ENCODE measurements around the gene DCAF8.
A peak's percentile ranks its signal among the peaks of the same experiment; 100 is the strongest.

DCAF8 gene

DNA sequence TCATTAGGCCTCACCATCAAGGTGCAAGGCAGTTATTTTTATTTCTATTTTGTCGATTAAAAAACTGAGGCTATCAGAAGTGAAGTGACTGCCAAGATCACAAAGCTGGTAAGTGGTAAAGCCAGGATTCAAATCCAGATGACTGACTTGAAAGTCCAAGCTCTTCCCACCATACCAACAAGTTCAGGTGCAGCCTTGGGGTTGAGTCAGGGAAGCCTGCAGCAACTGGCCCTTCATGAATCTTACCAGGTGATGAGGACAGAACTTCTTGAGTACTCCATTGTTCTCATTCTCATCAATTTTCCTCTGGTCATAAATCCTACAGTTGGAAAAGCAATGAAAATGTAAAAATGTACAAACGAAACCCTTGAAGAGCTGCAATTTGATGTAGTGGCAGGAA is 37.0 kb downstream of the DCAF8 start:
- DNase-seq (ENCODE audit: low read depth): no peak

DNA sequence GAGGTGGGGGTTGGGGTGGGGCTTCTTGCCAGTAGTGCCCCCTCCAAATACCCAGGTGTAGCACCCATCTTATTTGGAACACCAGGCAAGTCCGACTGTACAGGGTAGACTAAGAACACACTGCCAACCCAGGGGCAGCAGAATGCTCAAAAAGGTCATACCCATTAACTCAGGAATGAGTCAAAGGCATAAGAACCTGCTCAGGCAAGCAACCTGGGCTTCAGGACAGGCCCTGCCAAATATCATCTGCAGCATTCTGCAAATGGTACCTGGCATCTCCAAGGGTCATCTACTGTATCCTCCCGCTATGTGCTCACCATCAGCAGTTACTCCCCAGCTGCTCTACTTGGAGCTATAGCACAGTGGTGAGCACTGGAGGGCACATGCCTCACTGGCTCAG is 37.7 kb downstream of the DCAF8 start:
- DNase-seq (ENCODE audit: low read depth): no peak

DNA sequence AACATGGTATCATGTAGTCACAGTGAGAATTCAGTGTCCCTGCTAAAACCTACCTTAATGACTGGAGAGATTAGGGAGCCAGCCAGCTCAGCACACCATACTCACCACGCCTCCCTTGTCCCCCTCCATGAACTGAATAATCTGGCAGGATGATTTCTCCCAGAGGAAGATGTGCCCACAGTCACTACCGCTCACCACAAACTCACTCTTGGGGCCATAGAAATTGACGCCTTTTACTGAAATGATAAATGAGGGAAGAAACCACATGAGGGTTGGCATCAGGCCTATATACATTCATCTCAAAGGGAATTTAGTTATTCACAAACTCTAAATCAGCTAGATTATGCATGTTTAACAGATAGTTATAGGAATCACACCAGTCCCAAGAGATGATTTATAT is 39.8 kb downstream of the DCAF8 start:
- DNase-seq (ENCODE audit: low read depth): no peak

DNA sequence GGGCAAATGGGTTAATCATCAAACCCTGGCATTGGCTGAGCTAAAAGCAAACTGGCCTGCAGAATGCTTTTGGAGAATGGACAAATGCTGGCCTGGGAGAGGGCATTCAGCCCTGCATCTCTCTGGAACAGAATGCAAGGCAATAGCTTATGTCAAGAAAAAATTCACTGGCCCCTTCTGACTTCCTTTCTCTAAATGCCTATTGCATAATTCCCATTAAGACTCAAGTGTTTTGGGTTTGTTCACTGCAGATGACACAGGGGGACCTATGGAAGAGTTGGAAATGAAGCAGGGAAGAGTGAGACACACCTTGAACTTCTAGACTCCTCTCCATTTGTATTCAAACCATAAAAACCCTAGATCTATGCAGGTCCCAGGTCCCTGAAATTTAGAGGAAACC is 41.3 kb downstream of the DCAF8 start:
- no peak for DNase-seq (ENCODE audit: low read depth)

DNA sequence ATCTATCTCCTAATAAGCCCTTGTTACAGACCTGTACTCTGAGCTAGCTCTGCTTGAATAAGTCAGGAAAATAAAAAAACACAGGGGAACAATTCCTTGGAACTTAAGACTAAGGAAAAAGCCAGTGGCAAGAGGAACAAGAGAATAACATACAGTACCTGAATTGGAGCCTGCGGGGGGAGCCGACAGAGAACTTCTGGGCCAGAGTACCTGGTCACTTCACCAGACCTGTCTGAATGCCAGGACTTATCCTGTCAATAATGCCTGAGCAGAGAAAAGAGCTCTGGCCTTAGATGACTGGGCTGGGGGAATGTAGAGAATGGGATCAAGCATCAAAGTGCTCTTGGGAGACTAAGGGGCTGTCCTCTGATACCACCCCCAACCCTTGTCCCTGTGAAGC is 42.0 kb downstream of the DCAF8 start:
- no peak for DNase-seq (ENCODE audit: low read depth)

DNA sequence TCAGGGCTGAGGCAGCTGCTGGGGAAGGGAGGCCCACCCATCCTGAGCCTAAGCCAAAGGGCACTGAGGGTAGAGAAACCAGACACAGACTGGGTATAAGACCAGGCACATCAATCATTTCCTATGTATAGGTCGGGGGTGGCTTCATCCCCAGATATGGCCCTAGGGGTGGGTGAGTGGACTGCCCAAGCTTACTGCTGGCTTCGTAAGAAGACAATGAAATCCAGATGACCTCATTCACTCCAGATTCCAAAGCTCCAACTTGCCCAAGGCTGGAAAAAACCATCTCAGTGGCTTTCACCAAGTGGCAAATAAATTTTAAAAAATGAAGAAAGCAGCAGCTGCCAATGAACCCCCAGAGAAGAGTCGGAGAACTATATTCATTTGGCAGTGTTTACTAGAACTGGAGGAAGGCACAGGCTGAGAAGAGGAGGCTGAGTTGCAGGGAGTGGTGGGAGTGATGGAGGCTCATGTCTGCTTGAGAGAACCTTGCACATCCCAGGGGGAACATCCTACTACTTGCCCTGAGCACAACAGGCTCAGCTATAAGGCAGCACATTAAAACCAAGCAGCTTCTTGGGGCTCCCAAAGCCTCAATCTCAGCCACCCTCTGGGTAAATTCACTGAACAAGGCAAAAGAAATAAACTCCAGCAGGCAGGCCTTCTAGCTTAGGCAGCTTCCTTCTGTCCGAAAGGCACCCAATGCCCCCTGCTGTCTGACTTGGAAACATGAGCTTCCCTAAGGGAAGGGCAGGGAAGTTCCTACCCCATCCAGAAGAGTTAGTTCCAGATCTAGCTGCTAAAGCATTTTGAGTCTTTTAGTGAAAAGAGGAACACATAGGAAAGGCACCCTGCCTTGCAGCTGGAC is 43.1 kb downstream of the DCAF8 start:
- DNase-seq (ENCODE audit: low read depth): no peak

DNA sequence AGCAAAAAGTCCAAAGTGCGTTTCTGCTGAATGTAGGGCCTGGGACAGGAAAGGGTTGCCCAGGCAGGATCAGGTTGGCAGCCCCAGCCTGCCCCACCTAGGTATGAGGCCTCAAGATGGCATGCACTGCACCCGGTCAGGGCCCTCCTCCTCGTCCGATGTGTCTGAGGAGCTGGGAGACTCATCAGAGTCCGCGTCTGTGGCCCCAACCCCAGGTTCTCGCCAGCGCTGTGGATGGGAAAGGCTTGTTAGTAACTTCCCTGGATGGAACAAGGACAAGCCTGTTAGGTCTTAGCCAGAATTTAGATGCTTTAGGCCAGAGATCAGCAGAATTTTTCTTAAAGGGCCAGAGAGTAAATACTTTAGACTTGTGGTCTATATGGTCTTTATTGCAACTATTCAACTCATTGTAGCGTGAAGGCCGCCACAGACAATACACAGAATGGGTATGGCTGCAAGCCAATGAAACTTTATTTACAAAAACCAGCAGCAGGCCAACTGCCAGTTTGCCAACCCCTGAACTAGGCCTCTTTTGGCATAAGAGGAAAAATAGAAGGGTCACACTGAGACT is 44.8 kb downstream of the DCAF8 start:
- DNase-seq (ENCODE audit: low read depth): no peak

DNA sequence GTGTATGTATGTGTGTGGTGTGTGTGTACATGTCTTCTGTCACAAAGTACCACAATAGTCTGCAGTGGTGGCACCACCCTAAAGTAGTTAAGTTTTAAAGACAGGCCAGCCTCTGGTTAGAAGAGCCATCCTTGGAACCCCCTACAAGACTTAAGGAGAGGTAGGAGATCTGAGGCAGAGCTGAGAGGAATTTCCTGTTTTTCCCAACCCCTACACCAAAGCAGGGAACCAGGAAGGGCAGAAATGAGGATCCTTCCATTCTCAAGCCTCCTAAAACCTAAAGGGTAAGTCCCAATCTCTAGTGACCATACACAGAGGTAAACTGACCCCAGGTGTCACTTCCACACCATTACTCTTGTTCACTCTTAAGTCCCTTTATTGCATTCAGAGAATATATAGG is 46.0 kb downstream of the DCAF8 start:
- DNase-seq (ENCODE audit: low read depth): no peak

DNA sequence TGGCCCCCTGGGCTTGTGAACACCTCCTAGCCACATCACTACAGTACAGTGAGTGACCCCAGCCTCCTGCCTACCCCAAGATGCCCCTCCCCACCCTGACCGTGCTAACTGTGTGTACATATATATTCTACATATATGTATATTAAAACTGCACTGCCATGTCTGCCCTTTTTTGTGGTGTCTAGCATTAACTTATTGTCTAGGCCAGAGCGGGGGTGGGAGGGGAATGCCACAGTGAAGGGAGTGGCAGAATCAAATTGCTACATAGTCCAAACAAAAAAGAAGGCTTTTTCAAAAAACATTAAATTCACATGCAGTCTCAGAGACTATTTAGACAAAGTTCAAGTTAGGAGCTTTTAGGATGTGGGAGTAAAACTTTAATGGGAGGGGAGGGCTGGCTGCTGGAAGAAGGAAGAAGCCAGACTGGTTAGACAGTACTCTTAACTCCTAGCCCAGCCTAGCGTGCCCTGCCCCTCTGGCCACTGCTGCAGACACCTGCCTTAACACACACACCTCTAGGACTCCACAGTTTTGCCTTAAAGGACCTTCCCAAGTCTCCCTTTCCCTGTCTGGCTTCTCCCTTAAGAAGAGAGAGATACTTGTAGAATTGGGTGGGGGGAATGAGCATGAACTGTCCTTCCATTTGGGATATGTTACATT is 47.7 kb downstream of the DCAF8 start:
- no peak for DNase-seq (ENCODE audit: low read depth)

DNA sequence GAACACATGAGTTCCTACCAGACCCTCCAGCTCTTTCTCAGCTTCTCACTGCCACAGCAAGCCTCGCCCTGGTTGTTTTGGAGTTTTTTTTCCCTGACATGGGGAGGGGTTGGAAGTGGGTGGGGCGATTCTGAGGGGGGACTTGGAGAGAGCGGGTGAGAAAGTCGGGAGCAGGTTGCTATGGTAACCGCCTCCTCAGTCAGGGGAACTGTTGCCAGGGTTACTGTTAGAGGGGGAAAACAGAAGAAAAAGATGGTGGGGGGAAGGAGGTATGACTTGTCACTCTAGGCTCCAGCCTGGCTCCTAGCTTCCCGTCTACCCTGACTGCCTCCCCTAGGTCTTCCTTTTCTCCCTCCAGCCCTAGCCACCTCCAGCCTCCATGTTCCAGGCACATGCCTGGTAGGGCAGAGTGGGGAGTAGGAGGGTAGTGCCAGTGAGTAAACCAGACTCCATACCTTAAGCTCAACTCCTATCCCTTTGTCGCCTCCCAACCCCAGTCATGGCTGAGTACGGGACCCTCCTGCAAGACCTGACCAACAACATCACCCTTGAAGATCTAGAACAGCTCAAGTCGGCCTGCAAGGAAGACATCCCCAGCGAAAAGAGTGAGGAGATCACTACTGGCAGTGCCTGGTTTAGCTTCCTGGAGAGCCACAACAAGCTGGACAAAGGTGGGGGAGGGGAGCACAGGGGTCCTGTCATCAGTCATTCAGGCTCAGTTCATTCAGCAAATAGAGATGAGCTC is 51.1 kb downstream of the DCAF8 start:
- no peak for DNase-seq (ENCODE audit: low read depth)

DNA sequence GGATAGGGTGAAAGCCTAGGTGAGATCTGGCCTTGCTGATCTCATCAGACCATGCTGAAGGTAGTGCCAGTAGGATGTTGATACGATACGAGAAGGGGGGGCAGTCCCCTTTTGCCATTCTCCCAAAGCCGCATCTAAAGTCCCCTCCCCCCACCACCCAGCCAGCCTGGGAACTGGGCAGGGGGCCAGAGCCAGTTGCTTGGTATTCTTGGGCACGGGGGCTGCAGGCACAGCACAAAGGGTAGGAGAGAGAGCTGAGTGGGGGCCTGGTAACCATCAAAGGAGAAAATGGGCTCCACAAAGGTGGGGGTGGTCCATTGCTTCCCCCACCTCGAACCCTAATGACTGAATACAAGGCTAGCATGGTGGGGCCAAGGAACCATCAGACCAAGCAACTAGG is 51.8 kb downstream of the DCAF8 start:
- DNase-seq (ENCODE audit: low read depth): no peak

DNA sequence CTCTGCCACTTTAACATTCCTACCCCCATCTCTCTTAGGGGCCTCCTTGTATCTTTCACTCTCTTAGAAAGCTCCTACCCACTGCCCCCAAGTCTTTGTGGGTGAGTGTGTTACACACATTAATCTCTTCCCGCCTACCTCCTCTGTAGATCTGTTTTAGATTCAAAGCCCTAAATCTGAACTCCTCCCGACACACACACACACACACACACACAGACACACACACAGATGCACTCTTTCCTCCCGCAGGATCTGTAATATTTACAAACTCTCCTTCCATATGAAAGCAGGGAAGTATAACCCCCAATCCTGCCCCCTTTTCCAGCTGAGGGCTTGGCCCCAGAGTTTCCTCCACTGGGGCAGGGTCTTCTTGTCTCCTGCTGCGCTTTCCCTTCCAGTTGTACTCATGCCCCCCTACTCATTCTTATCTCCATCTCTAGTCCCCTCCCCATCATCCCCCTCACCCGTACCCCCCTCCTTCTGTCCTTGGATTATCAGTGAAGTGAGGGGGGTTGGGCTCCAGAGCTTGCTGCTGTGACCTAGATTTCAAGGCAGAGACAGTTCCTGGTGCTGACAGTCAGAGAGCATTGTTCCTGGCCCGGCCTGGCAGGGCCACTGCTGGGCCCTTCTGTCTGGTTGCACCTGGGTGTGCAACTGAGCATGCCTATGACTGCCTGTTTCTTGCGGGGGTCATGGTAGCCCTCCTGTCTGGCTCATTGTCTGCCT is 52.9 kb downstream of the DCAF8 start:
- no peak for DNase-seq (ENCODE audit: low read depth)

DNA sequence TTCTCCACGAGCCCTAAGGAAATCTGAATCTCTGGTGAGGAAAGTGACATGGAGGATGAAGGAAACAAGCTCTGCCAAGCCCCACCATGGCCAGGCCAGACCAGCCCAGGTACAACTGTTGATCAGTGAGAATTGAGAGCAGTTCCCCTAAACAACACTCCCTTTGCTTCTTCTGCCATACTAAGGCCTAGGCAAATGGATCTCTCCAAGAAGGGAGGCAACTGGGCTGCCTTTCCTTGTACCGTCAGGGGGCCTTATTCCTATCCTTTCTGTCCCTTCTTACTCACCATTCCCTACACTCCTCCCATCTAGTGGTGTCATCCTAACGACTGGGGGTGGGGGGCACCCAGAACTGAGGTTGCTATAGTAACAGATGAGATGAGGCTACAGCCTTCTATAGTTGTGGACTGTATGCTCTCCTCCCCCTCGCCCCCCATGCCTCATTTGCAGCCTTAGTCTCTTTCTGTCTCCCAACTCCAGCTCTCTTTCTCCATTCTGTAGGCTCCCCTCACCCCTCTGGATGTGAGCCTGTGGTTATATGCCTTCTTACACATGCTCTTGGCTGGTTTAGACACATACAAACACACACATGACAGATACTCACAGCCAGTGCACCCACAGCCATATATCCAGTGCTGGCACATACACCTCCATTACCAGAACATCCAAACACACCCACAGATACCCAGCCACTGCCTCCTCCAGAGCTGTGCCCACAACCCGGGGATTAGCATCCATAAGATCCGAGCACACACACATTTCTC is 53.6 kb downstream of the DCAF8 start:
- DNase-seq (ENCODE audit: low read depth): no peak

DNA sequence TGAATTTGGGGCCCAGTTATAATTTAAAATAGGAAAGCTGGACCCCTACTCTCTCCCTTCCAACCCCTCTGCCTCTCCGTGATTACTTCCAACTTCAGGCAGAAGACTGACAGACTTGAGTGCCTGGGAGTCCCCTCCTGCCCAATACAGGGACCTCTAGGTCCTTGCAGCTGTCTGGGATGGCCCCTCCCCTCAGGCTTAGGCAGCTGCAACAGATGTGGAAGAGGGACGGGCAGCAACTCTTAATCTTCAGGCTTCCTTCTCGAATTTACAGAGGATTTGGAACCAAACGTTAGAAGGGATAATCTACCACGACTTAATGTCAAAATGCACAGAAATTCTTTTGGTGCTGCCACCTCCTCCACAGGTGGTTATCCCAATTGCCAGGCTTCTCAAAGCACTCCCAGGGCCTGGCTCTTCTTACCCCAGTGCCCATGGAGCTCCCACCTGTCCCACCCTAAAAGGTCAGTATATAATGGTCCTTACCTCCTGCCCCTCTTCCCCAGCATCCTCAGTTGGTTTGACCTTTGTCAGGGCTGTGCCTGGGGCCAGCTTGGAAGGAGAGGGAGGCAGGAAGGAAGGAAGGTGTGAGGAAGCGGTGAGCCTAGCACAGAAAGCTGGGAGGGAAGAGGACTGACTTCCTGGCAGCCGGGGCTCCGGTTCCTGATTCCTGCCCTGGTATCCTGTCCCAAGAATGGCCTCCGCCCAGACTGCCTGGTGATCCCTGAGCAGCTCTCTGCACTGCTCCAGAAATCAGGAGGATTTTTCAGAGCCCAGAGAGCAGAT is 54.4 kb downstream of the DCAF8 start:
- DNase-seq (ENCODE audit: low read depth): no peak

DNA sequence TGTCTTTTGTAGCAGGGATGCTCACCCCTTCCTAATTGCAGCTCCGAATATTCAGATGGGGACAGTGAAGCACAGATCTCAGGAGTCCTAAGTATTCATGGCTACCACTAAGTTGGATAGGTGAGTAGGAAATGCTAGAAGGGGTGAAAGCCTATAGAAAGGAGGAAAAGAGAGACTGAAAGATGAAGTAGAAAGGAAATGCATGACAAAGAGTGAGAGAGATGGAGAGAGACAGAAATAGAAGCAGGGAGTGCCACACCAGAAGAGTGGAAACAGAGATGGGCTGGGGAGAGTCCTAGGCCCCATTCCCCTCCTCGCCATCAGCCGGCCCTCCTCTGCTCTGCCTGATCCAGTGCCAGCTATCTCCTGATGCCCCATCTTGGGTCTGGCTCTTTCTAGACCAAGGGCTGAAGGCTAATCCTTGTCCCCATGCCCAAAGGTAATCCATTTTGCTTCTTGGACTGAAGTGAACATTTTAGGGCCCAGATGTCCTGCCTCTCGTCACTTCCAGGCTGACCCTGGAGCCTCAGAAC is 55.2 kb downstream of the DCAF8 start:
- DNase-seq (ENCODE audit: low read depth): no peak

DNA sequence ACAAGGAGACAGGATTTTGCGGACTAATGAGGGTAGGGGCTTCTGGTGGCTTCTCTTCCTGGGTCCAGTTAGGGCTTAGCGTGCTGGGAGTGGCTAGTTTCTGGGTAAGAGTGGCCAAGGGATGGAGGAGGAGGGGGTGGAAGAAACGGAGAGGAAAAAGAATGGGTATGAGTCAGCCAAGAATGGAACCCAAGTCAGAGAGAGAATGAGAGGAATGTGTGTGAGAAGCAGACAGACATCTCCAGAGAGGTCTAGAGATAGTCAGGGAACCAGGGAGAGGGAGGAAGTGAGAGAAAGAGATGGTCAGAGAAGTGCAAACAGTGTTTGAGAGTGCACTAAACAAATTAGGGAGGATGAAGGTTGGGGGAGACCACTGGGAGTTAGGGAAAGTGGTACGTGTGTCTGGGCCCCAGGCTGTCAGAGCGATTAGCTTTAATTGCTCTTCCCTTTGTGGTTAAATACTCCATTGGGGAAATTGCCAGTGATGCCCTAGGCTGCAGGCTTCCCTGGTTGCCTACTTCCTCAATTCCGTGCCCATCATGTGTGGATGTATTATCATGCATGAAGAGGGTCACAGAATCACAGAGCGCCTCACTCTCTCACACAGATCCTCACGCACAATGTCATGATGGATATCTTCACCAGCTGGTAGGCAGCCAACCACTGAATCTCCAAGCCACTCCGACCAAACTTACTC is 55.8 kb downstream of the DCAF8 start:
- no peak for DNase-seq (ENCODE audit: low read depth)

DNA sequence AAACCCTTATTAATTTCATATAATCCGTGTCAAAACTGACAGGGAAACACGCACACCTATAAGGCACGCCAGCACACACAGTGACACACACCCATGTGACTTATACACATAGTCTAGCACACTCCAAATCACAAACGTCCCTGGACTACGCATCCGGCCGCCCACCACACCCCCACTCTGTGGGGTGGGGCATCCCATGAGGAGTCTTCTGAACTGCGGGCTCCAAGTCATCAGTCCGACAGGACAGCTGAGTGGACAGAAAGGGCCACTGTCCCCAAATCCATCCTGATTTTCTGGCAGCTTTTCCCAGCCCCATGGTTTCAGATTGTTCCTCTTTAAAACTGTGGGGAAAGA is 56.3 kb downstream of the DCAF8 start:
- DNase-seq (ENCODE audit: low read depth): peak; percentile 50

DNA sequence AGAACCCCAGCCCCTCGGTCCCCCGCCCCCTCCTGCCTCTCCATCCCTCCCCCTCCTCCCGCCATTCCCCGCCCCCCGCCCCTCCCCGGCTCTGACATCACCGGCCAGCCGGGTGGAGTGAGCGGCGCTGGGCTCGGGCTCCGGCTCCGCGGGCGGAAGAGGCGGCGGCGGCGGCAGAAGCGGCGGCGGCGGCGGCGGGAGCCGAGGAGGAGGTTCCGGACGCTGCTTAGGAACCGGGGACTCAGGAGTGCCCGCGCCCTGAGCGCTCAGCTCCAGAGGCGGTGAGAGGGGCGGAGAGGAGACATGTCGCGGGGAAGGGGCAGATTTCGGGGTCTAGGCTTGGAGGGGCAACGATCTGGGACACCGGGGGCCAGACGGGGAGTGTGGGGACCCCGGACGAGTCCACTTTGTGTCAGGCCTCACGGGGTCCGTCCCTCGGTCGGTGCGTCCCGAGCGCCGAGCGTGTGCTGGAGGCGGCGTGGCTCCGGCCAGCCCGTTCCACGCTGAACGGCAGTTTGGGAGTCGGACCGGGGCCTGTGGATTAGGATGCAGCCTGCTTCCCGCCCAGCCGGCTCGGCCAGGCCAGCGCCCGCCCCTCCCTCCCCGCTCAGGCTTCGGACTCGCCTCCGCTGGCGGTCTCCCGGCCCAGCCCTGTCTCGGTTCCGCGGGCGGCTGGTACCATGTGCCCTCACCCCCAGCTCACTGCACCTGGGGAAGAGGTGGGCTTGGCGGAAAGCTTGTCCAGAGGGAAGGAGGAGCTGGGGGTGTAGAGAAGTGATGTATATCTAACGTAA is 56.9 kb downstream of the DCAF8 start, which contains the start of gene PEA15:
PEA15 (plus strand) TSS at position 143 of the 794 bp plus-strand sequence. CDS start 6,161 bp downstream, outside the sequence.
- DNase-seq (ENCODE audit: low read depth): peak; percentile 73
